HG02938 (cell line): ENCODE measurements around the gene SCCPDH.
A peak's percentile ranks its signal among the peaks of the same experiment; 100 is the strongest.

ENCODE experiments used
- ATAC-seq: cut with Tn5 transposase; IDR thresholded peaks from one replicate; pipeline ENCODE4 v1.9.1; 2021; ENCODE audit warnings: mild to moderate bottlenecking, moderate library complexity; ENCODE audit not compliant: unreplicated experiment

The SCCPDH gene

GRCh38 chr1:246748006-246748405 is 23.8 kb downstream of the SCCPDH start:
- ATAC-seq = no peak

- ATAC-seq = no peak
These were observed 24.7 kb downstream of the SCCPDH start for GRCh38 chr1:246748867-246749266.

GRCh38 chr1:246750752-246751151 is 26.5 kb downstream of the SCCPDH start:
- no peak for ATAC-seq

GRCh38 chr1:246753670-246754535 is 29.7 kb downstream of the SCCPDH start:
- ATAC-seq = peak; percentile 92

- ATAC-seq = no peak
These were observed 31.2 kb downstream of the SCCPDH start for GRCh38 chr1:246755419-246755818.

- no peak for ATAC-seq
These were observed 36.5 kb downstream of the SCCPDH start for GRCh38 chr1:246760422-246761347.

GRCh38 chr1:246761396-246761795 is 37.2 kb downstream of the SCCPDH start:
- ATAC-seq = no peak

- no peak for ATAC-seq
These were observed 41.3 kb downstream of the SCCPDH start for GRCh38 chr1:246765521-246765920.

GRCh38 chr1:246768403-246769020 is 44.3 kb downstream of the SCCPDH start:
- ATAC-seq = no peak

GRCh38 chr1:246769306-246769705 is 45.1 kb downstream of the SCCPDH start:
- no peak for ATAC-seq

- ATAC-seq = no peak
These were observed 47.2 kb downstream of the SCCPDH start for GRCh38 chr1:246771366-246771765.

GRCh38 chr1:246772686-246773085 is 48.5 kb downstream of the SCCPDH start:
- peak; percentile 7 for ATAC-seq

- peak; percentile 99 for ATAC-seq
These were observed 49.0 kb downstream of the SCCPDH start for GRCh38 chr1:246773213-246773641.

GRCh38 chr1:246775531-246776385 is 51.5 kb downstream of the SCCPDH start:
- no peak for ATAC-seq

- no peak for ATAC-seq
These were observed 52.7 kb downstream of the SCCPDH start for GRCh38 chr1:246776923-246777322.

GRCh38 chr1:246778663-246779062 is 54.5 kb downstream of the SCCPDH start:
- ATAC-seq = no peak

GRCh38 chr1:246779561-246780175 is 55.5 kb downstream of the SCCPDH start:
- ATAC-seq = no peak

GRCh38 chr1:246780264-246780663 is 56.1 kb downstream of the SCCPDH start:
- no peak for ATAC-seq

- ATAC-seq = no peak
These were observed 57.0 kb downstream of the SCCPDH start for GRCh38 chr1:246781212-246781611.
